ENCODE results near the gene CABYR.

Gene CABYR

GRCh38 chr18:24196764-24197163 lies 57.9 kb downstream of the CABYR start:
- H3K4me3 ChIP-seq (ENCODE audit: low read depth, low read length), result no peak overlapping the region
- no peak for TF ChIP-seq CTCF (IDR thresholded peaks at IDR 0.05; ENCODE audit: low read depth, low read length, missing control alignments)
- DNase-seq (ENCODE audit: low read depth), result no peak

- no peak overlapping the region for H3K4me3 ChIP-seq (ENCODE audit: low read depth, low read length)
- no peak for DNase-seq (ENCODE audit: low read depth)
- no peak for TF ChIP-seq CTCF (IDR thresholded peaks at IDR 0.05; ENCODE audit: low read depth, low read length, missing control alignments)
These were observed 58.5 kb downstream of the CABYR start for GRCh38 chr18:24197412-24197811.

- no peak for TF ChIP-seq CTCF (IDR thresholded peaks at IDR 0.05; ENCODE audit: low read depth, low read length, missing control alignments)
- H3K4me3 ChIP-seq (ENCODE audit: low read depth, low read length), result no peak overlapping the region
- DNase-seq (ENCODE audit: low read depth), result no peak
These were observed 59.6 kb downstream of the CABYR start for GRCh38 chr18:24198461-24198860.

- no peak for DNase-seq (ENCODE audit: low read depth)
- no peak overlapping the region for H3K4me3 ChIP-seq (ENCODE audit: low read depth, low read length)
- no peak for TF ChIP-seq CTCF (IDR thresholded peaks at IDR 0.05; ENCODE audit: low read depth, low read length, missing control alignments)
These were observed 60.6 kb downstream of the CABYR start for GRCh38 chr18:24199372-24199962.

GRCh38 chr18:24200494-24201290 lies 61.8 kb downstream of the CABYR start:
- DNase-seq (ENCODE audit: low read depth), result no peak
- no peak for TF ChIP-seq CTCF (IDR thresholded peaks at IDR 0.05; ENCODE audit: low read depth, low read length, missing control alignments)
- no peak overlapping the region for H3K4me3 ChIP-seq (ENCODE audit: low read depth, low read length)

GRCh38 chr18:24201699-24202687 lies 63.1 kb downstream of the CABYR start:
- H3K4me3 ChIP-seq (ENCODE audit: low read depth, low read length), result no peak overlapping the region
- DNase-seq (ENCODE audit: low read depth), result no peak
- no peak for TF ChIP-seq CTCF (IDR thresholded peaks at IDR 0.05; ENCODE audit: low read depth, low read length, missing control alignments)

All from GM12864 (cell line).